T-helper 2 cell treated with Interferon-gamma antibody and Interleukin-4, amounts not matched to agents 100 ng/mL and 5 ng/mL, for 36 hours (primary cell): ENCODE results near the gene CASQ2. TPM values are rescaled to one million over a fixed set of nuclear protein-coding genes. Genes with fewer than 3 reads are reported as not detected.

ENCODE experiments used
- intact Hi-C: fragments of 100-400 bp; cut with micrococcal nuclease; formaldehyde crosslinking; loops from one replicate; pipeline ENCODE4 v1.15.1; 2023
- total RNA-seq: library from RNA; stranded (reverse); gene quantifications from 2 replicates; pipeline ENCODE4 v1.2.3, GENCODE V29; 2022

CASQ2 gene
- total RNA-seq, 1 donor from 2014 or later = not detected

DNA sequence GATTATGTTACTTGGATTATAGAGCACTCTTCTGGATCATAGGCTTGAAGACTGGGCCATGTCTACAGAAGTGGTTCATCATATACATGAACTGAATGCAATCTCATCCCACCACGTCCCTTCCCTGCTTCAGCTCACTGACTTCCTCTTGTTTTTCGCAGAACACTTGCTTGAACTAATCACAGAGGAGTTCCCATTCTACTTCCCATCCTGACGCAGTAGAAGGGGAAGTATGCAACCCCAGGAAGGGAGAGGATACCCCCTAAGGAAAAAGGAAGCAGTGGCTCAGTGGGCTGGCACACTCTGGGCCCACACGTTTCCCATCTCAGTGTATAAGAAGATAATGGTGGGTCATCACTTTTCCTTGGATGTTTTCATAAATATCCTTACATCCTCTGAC, 36.2 kb downstream of the CASQ2 start:
- intact Hi-C loops = no loop called here

DNA sequence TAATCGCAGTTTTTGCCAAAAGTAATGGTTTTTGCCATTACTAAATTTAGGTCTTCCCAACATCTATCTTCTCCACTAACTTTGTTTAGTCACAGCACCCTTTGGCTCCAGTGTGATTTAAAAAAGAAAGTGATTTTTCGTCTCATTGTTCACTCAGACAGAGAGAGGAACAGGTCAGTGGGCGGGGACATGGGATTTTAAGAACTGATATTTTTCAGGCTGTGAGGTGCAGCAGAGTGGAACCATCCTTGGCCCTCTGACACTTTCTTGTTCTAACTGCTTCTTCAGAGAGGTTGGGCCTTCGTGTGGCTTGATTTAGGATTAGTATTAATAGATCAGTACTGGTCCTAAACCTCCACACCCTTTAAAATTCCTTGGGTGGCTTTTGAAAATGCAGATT, 38.8 kb downstream of the CASQ2 start:
- intact Hi-C loops = no loop called here

DNA sequence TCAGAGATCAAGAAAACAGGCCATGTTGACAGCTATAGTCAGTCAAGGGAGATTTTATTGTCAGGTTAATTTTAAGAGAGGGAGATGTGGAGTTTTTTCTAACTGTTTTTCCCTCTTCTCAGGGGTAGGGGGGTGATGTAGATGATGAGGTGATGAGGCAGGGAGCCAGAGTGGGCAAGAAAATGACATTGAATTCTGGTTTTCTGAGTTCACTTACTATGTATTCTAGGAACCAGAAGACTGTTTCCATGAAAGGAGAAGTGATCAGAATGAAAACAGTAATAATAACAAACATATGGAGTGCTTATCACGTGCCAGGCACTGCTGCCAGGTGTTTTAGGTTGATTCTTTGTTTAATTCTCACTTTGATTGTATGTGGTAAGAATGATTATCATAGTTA, 40.2 kb downstream of the CASQ2 start:
- intact Hi-C loops = no loop called here

DNA sequence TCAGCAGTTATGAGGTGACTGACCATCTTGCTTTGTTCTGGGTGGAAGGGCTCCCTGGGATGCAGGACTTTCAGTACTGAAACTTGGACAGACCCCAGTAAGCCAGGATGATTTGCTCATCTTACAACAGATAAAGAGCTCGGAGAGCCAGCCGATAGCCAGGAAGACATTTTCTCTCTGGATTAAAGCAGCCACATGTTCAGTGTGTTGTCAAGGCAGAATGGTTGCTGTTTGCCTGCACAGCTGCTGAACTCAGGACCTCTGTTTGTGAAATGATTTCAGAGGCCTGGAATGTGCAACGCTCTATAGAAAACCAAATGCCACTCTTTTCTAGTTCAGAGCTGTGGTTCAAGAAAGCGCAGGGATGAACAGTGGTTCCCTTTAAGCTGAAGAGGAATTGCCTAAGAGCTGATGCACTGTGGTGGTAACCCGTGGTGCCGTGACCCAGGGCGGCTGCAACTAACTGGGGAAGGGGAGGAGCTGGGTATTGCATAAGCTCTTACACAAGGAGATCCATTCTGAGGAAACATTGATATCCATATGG, 40.7 kb downstream of the CASQ2 start:
- intact Hi-C loops = no loop called here

DNA sequence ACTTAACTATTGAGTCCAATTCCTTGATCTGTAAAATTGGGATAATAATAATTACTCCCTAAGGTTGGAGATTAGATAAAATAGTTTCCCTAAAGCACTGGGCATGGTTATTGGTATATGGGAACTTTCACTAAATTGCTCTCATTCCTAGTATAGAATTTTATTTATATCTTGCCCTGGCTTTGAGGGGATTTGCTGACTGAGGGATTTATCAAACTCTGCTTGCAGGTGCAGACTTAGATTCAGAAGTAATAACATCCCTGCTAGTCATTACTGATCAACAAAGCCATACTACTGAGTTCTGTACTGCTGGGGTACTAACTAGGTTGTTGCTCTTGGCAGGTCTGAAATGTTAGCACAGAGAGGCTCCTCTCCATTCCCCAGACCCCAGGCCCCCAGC, 41.9 kb downstream of the CASQ2 start:
- intact Hi-C loops = no loop called here

DNA sequence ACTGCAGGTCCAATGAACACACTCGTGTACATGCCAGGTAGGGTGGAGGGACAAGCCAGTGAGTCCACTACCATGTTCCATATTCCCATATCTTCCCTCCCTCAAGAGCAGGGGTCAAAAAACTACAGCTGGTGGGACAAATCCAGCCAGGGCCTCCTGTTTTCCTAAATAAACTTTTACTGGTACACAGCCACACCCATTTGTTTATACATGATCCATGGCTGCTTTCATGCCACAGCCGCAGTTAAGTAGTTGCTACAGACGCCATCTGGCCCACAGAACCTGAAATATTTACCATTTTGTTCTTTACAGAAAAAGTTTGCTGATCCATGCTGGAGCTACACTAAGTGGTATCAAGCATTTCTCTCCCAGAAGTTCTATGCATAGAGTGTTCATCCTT, 42.4 kb downstream of the CASQ2 start:
- intact Hi-C loops = no loop called here

DNA sequence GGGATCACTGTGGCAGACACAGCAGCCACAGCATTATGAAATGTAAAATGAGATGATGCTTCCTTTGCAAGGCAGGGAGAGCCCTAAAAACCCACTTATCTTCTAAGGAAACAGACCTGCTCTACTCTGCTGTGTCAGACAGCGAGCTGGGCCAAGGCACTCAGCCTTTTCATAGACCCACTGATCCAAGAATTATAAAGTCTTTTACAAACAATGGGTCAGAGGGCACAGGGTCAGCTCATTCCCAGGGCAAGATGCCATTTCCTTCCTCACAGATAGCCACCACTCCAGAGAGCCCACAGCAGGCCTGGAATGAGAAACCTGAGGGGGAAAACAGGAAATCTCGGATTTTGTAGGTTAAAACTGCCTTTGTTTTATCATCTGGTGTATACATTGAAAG, 42.9 kb downstream of the CASQ2 start:
- intact Hi-C loops = no loop called here

DNA sequence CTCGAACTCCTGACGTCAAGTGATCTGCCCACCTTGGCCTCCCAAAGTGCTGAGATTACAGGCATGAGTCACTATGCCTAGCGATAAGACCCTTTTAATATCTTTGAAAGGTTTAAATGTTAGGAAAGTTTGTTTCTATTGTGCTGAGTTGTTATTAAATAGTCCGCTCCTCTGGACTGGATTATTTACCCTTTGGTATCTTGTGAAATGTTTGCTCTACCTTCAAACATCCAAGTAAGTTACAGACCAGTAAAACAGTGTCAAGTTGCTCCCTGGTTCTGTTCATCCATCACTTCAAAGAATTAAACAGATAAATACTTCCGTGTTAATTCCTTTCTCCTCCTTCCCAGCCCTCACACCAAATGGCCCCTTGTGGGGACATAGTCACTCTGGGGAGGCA, 44.8 kb downstream of the CASQ2 start:
- intact Hi-C loops = no loop called here

DNA sequence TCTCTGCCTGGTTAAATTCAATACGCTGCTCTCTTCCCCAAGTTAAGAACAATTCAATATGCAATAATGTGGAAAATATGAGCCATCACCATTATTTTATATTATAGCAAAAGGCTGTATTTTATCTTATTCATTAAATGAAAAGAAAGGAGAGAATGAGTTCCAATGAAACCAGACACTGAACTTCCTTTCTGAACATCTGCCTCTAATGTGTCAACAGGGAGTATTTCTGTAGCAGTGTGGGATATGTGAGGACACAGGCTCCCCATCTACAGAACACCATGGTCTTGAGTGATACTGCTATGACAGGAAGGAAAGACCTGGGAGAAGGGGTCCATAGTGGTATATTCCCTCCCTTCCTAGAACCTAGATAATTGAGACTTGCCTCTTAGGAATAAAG, 46.3 kb downstream of the CASQ2 start:
- intact Hi-C loops = no loop called here

DNA sequence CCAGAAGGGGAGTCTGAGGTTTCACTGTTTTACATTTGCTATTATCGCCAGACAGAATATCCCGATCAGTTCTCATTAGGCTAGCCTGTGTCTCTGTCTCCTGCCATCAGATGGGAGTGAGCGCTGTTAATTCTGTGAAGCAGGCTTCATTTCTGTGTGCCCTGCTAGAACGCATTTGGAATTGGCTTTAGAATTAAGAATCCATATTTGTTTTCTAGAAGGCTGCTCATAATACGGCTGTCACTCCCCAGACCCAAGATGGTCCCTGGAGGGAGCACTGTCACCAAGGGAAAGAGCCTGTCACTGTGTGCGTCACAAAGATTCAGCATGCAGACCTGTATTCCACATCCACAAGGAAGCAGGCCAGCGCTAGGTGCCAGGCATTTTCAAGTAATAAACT, 49.2 kb downstream of the CASQ2 start:
- intact Hi-C loops = no loop called here

DNA sequence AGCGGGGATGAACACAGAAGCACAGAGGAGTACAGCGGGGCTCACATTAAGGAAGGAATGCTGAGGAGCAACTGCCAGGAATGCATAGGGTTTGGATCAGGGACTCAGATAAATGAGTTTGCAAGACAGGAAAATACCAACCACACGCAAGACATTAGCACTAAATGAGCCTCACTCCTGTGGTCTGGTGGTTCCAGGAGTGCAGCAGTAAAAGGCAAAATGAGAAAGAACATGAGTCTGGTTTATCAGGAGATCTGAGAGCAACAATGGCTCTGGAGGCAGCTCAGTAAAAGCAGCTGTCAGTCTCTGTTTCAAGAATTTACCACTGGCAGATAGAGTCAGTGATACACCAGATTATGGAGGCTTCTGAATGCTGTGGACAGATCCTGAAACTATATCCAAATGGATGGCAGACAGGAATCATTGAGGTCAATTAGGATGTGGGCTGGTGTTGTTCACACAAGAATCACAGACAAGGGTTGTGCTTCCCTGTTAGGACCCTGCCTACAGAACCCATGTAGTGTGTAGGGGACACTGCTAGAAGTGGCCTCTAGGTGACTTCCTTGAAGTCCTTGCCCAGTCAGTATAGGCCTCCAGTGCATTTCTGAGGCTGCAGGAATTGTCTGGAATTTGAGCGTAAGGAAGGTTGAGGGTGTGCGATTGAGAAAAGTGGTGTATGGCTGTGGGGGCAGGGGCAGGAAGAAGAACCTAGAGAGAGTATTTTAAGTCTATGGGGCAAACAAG, 50.3 kb downstream of the CASQ2 start:
- intact Hi-C loops = no loop called here

DNA sequence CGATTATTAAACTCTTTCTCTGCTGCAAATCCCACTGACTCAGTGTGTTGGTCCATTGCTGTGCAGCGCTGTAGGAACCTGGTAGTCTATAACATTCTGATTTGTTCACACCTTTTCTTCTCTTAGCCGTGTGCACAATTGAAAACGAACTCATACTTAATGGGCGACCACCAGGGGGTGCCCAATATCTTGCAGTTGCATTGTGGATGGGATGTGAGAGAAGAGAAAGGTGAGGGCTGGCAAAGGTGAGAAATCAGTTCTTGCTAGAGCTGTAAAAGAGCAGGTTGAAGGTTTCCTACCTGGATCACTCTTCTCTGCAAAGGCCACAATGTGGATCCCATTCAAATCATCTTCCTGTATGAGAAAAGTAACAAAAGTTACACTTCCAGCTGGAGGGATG, 51.0 kb downstream of the CASQ2 start:
- intact Hi-C loops = no loop called here

DNA sequence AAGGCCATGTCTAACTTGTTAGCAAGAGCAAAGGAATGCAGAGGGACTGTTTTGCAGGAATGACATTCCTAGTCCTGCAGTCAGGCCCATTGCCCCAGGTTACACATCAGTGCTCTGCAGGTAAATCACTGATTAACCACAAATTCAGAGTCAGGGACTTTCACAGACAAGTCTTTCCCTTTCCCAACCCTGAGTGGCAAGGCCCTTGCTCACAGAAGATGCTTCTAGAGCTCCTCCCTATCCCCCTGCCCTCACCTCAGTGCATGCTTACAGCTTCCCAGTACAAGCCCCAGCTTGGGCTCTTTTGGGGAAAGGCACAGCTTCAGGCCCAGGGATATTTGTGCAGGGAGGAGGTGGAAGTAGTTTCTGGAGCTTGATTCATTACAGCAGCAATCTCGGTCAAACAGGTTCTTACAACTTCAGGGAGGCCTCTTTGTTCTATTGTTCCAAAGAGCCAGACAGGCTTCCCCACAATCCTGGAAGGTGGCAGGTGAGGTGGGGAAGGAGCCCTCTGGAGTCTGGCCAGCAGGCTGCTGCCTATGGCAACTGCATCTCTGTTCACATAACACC, 53.9 kb downstream of the CASQ2 start:
- intact Hi-C loops = loop anchor here (5.0 kb wide), 1 partner anchor 58 kb away; no protein-coding TSS in a partner anchor

DNA sequence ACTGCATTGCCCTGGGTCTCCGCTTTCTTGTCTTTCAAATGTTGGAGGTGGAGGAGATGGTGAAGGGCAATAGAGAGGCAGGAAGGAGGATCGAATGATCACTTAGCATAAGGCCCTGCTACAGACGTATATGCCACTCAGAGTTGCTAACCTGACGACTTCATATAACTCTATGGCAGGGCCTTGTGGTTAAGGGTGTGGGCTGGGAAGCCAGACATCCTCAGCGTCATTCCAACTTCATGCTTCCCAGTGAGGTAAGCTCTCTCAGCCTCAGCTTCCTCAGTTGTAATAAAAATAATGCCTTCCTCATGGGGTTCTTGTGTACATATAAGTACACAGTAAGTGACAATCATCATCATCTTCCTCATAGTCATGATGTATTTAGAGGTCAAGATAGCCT, 54.6 kb downstream of the CASQ2 start:
- intact Hi-C loops = loop anchor here (5.0 kb wide), 1 partner anchor 58 kb away; no protein-coding TSS in a partner anchor

DNA sequence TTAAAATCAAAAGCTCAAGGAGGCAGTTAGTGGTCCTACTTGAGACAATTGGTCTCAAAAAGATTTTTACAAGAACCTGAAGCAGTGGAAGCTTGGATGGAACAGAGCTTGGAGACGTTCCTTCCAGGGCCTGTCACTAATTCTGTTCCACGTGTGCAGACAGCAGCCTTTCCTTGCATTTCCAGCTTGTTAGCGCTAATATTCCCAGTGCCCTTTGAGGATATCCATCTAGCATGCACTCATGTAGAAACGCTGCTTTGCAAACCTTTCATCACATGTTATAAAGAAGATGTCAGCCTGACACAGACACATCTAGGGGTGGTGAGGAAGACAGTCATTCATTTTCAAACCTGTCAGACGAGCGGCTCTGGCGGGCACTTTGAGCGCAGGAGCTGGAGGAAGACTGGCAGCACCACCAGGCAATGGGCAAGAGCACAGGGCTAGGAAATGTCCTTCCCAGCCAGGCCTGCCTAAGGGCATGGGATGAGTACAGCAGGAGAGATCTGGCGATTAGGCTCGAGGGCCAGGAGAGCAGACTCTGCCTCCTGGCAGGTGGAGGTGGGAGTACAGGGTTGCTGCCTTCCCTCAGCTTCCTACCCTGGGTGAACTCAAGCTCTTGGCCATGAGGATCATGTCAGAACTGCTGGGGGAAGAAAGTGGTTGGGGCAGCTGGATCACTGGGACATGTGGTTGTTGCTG, 55.5 kb downstream of the CASQ2 start:
- intact Hi-C loops = loop anchor here (5.0 kb wide), 1 partner anchor 59 kb away; no protein-coding TSS in a partner anchor

DNA sequence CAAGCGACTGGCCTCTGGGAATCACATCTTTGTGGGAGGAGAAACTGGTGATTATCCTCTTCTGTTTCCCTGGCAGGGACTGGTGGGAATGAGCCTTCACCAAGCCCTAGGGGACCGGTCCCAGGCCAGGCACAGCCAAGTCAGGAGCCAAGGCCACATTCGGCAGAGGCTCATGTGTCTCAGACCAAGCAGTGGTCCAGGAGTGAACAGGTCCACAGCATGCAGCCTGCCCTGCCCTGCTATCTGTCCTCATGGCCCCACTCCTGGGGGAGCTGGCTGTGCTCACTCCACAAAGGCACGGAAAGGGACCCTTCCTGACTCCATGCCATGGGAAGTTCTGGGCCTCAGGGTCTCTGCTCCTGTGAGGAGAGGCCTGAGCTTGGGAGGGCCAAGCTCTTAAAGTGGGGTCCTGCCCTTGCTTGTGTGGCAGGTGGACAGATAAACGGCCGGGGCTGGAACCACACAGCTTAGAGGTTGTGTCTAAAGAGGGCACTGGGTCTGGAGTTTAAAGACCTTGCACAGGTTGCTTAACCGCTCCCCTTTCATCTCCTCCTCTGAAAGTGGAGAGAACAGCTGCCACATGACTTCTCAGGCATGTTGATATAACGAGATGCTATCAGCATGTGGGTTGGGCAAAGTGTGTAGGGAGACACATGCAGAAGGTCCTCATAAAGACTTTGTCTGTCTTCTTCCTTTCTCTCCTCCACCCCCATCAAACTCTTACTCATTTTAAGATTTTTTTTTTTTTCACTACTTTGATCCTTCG, 57.5 kb downstream of the CASQ2 start:
- intact Hi-C loops = loop anchor here (5.0 kb wide), 1 partner anchor 61 kb away; no protein-coding TSS in a partner anchor

DNA sequence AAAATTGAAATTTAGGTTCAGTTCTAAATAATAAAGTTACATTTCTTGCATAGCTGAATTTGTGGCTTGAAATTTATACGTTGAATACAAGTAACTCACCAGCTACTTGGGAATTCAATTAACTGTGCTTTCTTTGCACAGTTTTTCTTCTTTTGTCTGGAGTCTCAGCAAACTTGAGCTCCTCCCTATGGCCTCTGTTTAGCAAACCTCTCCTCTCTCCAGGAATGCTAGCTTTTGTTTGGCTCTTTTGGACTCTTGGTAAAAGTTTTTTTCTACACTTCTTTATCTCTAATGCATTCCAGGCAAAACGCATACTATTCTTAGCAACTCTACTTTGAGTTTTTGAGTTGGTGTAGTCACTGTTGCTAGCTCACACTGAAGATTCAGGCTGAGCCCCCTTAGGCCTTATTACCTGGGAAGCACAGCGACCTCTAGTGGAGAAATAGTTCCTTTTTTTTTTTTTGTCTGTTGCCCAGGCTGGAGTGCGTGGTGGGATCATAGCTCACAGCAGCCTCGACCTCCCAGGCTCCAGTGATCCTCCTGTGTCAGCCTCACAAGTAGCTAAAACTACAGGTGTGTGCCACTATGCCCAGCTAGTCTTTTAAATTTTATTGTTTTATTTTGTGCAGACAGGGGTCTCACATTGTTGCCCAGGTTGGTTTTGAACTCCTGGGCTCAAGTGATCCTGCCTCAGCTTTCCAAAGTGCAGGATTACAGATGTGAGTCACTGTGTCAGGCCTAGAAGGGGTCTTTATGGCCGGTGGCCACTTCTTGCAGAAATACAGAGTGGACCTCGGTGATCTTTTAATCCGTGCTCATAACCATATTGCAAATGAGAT, 61.7 kb downstream of the CASQ2 start:
- intact Hi-C loops = loop anchor here (1.0 kb wide), 1 partner anchor 99 kb away; no protein-coding TSS in a partner anchor

DNA sequence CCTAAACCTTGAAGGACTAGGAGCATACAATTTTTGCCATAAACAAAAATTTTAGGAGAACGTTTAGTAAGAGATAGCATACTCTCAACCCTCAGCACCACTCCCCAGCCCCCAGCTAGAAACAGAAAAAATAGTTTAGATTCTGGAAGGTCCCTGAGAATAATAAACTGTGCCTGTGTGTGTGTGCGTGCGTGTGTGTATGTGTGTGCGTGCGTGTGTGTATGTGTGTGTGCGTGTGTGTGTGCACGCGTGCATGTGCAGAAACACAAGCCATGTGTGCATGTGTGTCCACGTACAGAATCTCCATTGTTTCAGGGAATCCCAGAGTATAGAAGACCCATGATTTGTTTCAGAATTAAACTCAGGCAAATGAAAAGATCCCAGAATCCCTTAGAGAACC, 62.6 kb downstream of the CASQ2 start:
- intact Hi-C loops = no loop called here

DNA sequence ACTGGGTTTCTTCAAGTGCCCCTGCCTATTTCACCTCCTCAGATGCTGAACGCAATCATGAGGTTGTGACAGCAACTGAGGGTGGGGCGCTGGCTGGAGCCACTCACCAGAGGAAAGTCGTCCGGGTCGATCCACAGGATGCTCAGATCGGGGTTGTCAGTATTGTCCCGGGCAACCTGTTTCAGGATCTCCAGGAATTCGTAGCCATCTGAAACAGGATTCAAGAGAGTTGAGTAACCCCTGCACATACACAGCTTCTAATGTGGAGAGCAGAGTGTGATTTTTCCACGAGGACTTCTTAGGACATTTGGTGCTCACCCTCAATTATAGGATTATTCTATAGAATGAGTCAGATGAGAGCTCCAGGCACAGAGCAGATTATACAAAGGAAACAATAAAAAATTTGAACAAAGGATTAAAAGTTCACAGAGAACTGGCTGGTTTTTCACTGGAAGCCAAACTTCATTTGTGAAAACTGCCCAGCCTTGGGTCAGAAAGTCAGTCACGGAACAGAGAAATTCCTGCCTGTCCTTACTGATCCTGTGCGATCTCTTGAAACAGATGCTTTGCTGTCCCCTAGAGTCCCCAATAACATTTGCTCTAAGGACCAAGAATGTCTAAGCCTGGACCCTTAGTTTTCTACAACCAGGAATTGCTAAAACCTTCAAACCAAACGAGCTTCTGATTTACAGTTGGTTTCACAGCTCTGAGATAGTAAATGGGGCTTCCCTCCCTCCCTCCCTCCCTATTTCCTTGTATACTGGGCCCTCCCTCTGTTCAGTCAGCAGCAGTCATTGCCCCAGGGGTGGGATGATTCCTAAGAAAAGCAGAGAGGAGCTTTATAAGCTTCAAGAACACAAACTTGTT, 63.2 kb downstream of the CASQ2 start:
- intact Hi-C loops = no loop called here
